GM23338 (cell line): ENCODE results near the gene ZNF860. TPM values are rescaled to one million over a fixed set of nuclear protein-coding genes. Genes with fewer than 3 reads are reported as not detected.
"Not testable (repeated sequence)": the region's sequence is repeated elsewhere in the genome, so short reads cannot be mapped to it uniquely, and the experiment has no call there.

Source experiments
- ATAC-seq: fragments of 200-7000 bp; cut with Tn5 transposase; 3 replicates; pipeline ENCODE4 v1.9.1; 2020
- DNase-seq: peaks from one replicate; pipeline ENCODE4 v3.0.0-alpha.2; 2015; ENCODE audit warnings: low spot score
- H2AFZ ChIP-seq: fragments of 200-600 bp; sonication (generic); 2 replicates; pipeline ENCODE4 v1.8.0; 2016; ENCODE audit warnings: antibody characterized with exemption, mild to moderate bottlenecking, moderate library complexity
- H3F3A ChIP-seq: fragments of 200-600 bp; sonication (generic); replicated peaks from 2 replicates; pipeline ENCODE4 v1.8.0; 2017; ENCODE audit warnings: antibody characterized with exemption, mixed run types, low read depth
- H3K27ac ChIP-seq: fragments of 200-600 bp; sonication (generic); 2 replicates; pipeline ENCODE4 v1.6.1; 2016; ENCODE audit warnings: low read depth
- H3K27me3 ChIP-seq: fragments of 200-600 bp; sonication (generic); 2 replicates; pipeline ENCODE4 v1.8.0; 2016; ENCODE audit warnings: mild to moderate bottlenecking, mixed run types, moderate library complexity; ENCODE audit not compliant: insufficient read depth
- H3K36me3 ChIP-seq: fragments of 200-600 bp; sonication (generic); 2 replicates; pipeline ENCODE4 v1.8.0; 2016; ENCODE audit warnings: mild to moderate bottlenecking; ENCODE audit not compliant: insufficient read depth
- H3K4me1 ChIP-seq: fragments of 200-600 bp; sonication (generic); 2 replicates; pipeline ENCODE4 v1.8.0; 2016; ENCODE audit warnings: mild to moderate bottlenecking, moderate library complexity; ENCODE audit not compliant: insufficient read depth
- H3K4me2 ChIP-seq: fragments of 200-600 bp; sonication (generic); 2 replicates; pipeline ENCODE4 v1.7.1; 2017; ENCODE audit warnings: mixed run types
- H3K4me3 ChIP-seq: fragments of 200-600 bp; sonication (generic); 2 replicates; pipeline ENCODE4 v1.6.1; 2016; ENCODE audit warnings: mixed run types
- H3K79me2 ChIP-seq: fragments of 200-600 bp; sonication (generic); replicated peaks from 2 replicates; pipeline ENCODE4 v1.8.0; 2017; ENCODE audit warnings: mild to moderate bottlenecking; ENCODE audit not compliant: insufficient read depth
- H3K9me2 ChIP-seq: fragments of 200-600 bp; sonication (generic); 2 replicates; pipeline ENCODE4 v1.8.0; 2017; ENCODE audit not compliant: insufficient read depth
- H4K20me1 ChIP-seq: fragments of 200-600 bp; sonication (generic); replicated peaks from 2 replicates; pipeline ENCODE4 v1.8.0; 2017; ENCODE audit warnings: mild to moderate bottlenecking; ENCODE audit not compliant: insufficient read depth
- H3K27ac Mint-ChIP-seq: 2 replicates; pipeline ENCODE4 v1.8.0; 2020; ENCODE audit warnings: inconsistent platforms, mild to moderate bottlenecking, moderate library complexity, mixed read lengths
- H3K27me3 Mint-ChIP-seq: 3 replicates; pipeline ENCODE4 v1.8.0; 2022; ENCODE audit warnings: low read depth, mild to moderate bottlenecking, moderate library complexity, mixed read lengths, inconsistent platforms; ENCODE audit not compliant: insufficient read depth, poor library complexity
- H3K36me3 Mint-ChIP-seq: 3 replicates; pipeline ENCODE4 v1.8.0; 2021; ENCODE audit warnings: low read depth, mild to moderate bottlenecking, inconsistent platforms, moderate library complexity, mixed read lengths
- H3K4me1 Mint-ChIP-seq: 3 replicates; pipeline ENCODE4 v1.8.0; 2020; ENCODE audit warnings: mild to moderate bottlenecking, inconsistent platforms, mixed read lengths
- H3K4me3 Mint-ChIP-seq: 3 replicates; pipeline ENCODE4 v1.8.0; 2021; ENCODE audit warnings: moderate library complexity, mild to moderate bottlenecking, inconsistent platforms, mixed read lengths
- H3K9me3 Mint-ChIP-seq: 3 replicates; pipeline ENCODE4 v1.8.0; 2020; ENCODE audit warnings: moderate library complexity, mild to moderate bottlenecking, inconsistent platforms, mixed read lengths
- ETS1 ChIP-seq: IDR thresholded peaks from 2 replicates; pipeline ENCODE4 v1.6.1; 2016; ENCODE audit warnings: antibody characterized with exemption
- EZH2 ChIP-seq: fragments of 200-600 bp; sonication (generic); IDR thresholded peaks from one replicate; pipeline ENCODE4 v1.8.0; 2017; ENCODE audit warnings: antibody characterized with exemption, mild to moderate bottlenecking, low read depth; ENCODE audit not compliant: unreplicated experiment
- EZH2phosphoT487 ChIP-seq: fragments of 200-600 bp; sonication (generic); IDR thresholded peaks from one replicate; pipeline ENCODE4 v1.8.1; 2018; ENCODE audit warnings: antibody characterized with exemption; ENCODE audit not compliant: unreplicated experiment
- NANOG ChIP-seq: IDR thresholded peaks from 2 replicates; pipeline ENCODE4 v1.6.1; 2016; ENCODE audit warnings: antibody characterized with exemption, borderline replicate concordance
- POLR2AphosphoS5 ChIP-seq: IDR thresholded peaks from 2 replicates; pipeline ENCODE4 v1.6.1; 2016; ENCODE audit warnings: antibody characterized with exemption, low read depth
- STAT1 ChIP-seq: IDR thresholded peaks from one replicate; pipeline ENCODE4 v1.6.1; 2016; ENCODE audit warnings: antibody characterized with exemption; ENCODE audit not compliant: unreplicated experiment
- ZNF114 ChIP-seq: fragments of 250-450 bp; sonication (Bioruptor Pico); IDR thresholded peaks from 2 replicates; pipeline ENCODE4 v1.5.0; 2020; ENCODE audit warnings: mild to moderate bottlenecking, moderate library complexity
- ZNF331 ChIP-seq: fragments of 250-450 bp; sonication (Bioruptor Pico); IDR thresholded peaks from 2 replicates; pipeline ENCODE4 v1.5.0; 2020; ENCODE audit warnings: low read depth, mild to moderate bottlenecking, moderate library complexity
- ZNF462 ChIP-seq: fragments of 250-450 bp; sonication (Bioruptor Pico); IDR thresholded peaks from 2 replicates; pipeline ENCODE4 v1.5.0; 2020; ENCODE audit warnings: mild to moderate bottlenecking, moderate library complexity
- polyA plus RNA-seq: library from polyadenylated mRNA; unstranded; fragments of >200 nt; fragmentation: Nextera tagmentation; extraction: Ambion mirVana; gene quantifications from 2 replicates; pipeline ENCODE4 v1.2.1, GENCODE V29; 2016
- total RNA-seq: library from RNA; depleted of rRNA; stranded (reverse); fragments of >200 nt; shearing (Covaris generic); gene quantifications from 2 replicates; pipeline ENCODE4 v1.2.3, GENCODE V29; 2014
- TF ChIP-seq, protein P1 (sequence below): IDR thresholded peaks from one replicate; pipeline ENCODE4 v1.6.1; 2018; ENCODE audit warnings: antibody characterized with exemption; ENCODE audit not compliant: unreplicated experiment

ZNF860 gene
- total and polyA plus RNA-seq, 2 experiments from 2014 or later: 5.2 to 12.4 TPM

- TF ChIP-seq ETS1 (no peak), ZNF331 (no peak), STAT1 (no peak)
Measured at GRCh38 chr3:31993843-31994242, 12.3 kb downstream of the ZNF860 start (continued).

DNA sequence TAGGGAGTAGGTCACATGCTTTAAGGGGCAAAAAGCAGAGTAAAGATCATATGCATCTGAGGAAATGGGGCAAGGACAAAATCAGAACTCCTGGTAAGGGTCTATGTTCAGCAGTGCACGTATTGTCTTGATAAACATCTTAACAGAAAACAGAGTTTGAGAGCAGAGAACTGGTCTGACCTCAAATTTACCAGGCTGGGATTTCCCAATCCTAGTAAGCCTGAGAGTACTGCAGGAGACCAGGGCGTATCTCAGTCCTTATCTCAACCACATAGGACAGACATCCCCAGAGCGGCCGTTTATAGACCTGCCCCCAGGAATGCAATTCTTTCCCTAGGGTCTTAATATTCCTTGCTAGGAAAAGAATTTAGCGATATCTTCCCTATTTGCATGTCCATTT lies 13.5 kb downstream of the ZNF860 start:
- H3K4me3 Mint-ChIP-seq, H3K27me3 ChIP-seq, H3K27ac ChIP-seq, H3K4me1 Mint-ChIP-seq, H3K27ac Mint-ChIP-seq, DNase-seq, ATAC-seq, H3K4me3 ChIP-seq, H3K4me2 ChIP-seq, H3K9me2 ChIP-seq, H4K20me1 ChIP-seq, H3F3A ChIP-seq, H3K36me3 ChIP-seq, H3K27me3 Mint-ChIP-seq, H2AFZ ChIP-seq, H3K4me1 ChIP-seq, H3K79me2 ChIP-seq: not testable (repeated sequence)
- Mint-ChIP-seq H3K36me3 (peaks cover 29% of the 10 kb centered on the region), H3K9me3 (peaks cover 27% of the 10 kb centered on the region)

GRCh38 chr3:31996195-31996594 lies 14.6 kb downstream of the ZNF860 start:
- H3K4me3 Mint-ChIP-seq: no peak overlapping the region
- peaks cover 29% of the 10 kb centered on the region for H3K36me3 Mint-ChIP-seq
- H3K36me3 ChIP-seq: peaks cover under 1% of the 10 kb centered on the region
- peaks cover 2% of the 10 kb centered on the region; the same call in 1 of the 2 replicates for H3K4me1 ChIP-seq
- no peaks in the 10 kb centered on the region for H3K9me2 ChIP-seq
- peaks cover 4% of the 10 kb centered on the region for H3K27me3 Mint-ChIP-seq
- H3K9me3 Mint-ChIP-seq: peaks cover 27% of the 10 kb centered on the region
- ATAC-seq: no peak
- no peak overlapping the region for H3K4me3 ChIP-seq
- no peak overlapping the region for H3K4me2 ChIP-seq
- no peak for DNase-seq
- H3K27ac Mint-ChIP-seq: no peak overlapping the region
- no peaks in the 10 kb centered on the region for H3K79me2 ChIP-seq
- H3K4me1 Mint-ChIP-seq: no peaks in the 10 kb centered on the region; the same call in 2 of the 3 replicates
- no peak overlapping the region for H2AFZ ChIP-seq
- H3K27me3 ChIP-seq: no peaks in the 10 kb centered on the region
- H3F3A ChIP-seq: no peaks in the 10 kb centered on the region
- no peak overlapping the region for H3K27ac ChIP-seq
- H4K20me1 ChIP-seq: no peaks in the 10 kb centered on the region
- no peak for TF ChIP-seq ZNF114 (CRISPR knock-in tag)
- TF ChIP-seq, protein P1, sequence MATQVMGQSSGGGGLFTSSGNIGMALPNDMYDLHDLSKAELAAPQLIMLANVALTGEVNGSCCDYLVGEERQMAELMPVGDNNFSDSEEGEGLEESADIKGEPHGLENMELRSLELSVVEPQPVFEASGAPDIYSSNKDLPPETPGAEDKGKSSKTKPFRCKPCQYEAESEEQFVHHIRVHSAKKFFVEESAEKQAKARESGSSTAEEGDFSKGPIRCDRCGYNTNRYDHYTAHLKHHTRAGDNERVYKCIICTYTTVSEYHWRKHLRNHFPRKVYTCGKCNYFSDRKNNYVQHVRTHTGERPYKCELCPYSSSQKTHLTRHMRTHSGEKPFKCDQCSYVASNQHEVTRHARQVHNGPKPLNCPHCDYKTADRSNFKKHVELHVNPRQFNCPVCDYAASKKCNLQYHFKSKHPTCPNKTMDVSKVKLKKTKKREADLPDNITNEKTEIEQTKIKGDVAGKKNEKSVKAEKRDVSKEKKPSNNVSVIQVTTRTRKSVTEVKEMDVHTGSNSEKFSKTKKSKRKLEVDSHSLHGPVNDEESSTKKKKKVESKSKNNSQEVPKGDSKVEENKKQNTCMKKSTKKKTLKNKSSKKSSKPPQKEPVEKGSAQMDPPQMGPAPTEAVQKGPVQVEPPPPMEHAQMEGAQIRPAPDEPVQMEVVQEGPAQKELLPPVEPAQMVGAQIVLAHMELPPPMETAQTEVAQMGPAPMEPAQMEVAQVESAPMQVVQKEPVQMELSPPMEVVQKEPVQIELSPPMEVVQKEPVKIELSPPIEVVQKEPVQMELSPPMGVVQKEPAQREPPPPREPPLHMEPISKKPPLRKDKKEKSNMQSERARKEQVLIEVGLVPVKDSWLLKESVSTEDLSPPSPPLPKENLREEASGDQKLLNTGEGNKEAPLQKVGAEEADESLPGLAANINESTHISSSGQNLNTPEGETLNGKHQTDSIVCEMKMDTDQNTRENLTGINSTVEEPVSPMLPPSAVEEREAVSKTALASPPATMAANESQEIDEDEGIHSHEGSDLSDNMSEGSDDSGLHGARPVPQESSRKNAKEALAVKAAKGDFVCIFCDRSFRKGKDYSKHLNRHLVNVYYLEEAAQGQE: no peak
- no peak for TF ChIP-seq EZH2phosphoT487
- TF ChIP-seq ZNF331: no peak
- TF ChIP-seq ZNF462 (CRISPR knock-in tag): no peak
- TF ChIP-seq EZH2: no peak
- no peak for TF ChIP-seq NANOG
- no peak for TF ChIP-seq STAT1
- no peak for TF ChIP-seq POLR2AphosphoS5
